ENCODE results near the gene MKX. TPM values are rescaled to one million over a fixed set of nuclear protein-coding genes. Genes with fewer than 3 reads are reported as not detected.

The MKX gene
- total RNA-seq, 2 donors from 2014 or later, result 0.22 to 0.63 TPM

DNA sequence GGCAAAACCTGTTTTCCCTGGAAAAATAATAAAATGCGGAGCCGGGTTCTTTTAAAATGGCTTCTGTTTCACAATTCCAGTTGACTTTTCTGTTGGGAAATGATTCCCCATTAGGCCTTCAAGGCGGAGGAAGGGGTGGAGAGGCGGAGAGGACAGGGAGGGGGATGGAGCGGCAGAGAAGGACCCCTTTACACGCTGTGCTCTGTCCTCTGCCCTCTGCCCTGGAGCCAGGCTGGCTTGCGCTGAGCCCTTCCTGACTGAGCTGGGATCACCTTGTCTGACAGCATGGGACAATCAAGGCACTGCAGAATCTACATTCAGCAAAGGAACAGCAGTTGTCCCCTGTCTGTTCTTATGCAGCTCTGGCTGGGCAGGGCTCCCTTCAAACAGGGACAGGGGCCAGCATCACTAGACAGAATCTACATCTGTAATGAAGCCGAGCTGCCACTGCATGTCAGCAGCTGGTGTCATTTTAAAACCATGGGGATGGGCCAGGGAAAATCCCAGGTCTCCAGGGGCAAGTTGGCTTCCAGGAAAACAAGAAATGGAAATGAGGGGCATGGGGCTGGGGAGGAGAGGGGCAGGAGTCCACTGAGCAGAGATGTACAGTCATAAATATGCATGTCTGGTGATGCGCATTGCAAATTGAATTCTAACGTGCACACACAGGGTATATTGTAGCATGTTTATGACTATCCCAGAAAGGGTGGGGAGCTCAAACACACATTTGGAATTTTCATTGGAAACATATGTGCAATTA lies 120.0 kb downstream of the MKX start:
- TF ChIP-seq, protein P1, sequence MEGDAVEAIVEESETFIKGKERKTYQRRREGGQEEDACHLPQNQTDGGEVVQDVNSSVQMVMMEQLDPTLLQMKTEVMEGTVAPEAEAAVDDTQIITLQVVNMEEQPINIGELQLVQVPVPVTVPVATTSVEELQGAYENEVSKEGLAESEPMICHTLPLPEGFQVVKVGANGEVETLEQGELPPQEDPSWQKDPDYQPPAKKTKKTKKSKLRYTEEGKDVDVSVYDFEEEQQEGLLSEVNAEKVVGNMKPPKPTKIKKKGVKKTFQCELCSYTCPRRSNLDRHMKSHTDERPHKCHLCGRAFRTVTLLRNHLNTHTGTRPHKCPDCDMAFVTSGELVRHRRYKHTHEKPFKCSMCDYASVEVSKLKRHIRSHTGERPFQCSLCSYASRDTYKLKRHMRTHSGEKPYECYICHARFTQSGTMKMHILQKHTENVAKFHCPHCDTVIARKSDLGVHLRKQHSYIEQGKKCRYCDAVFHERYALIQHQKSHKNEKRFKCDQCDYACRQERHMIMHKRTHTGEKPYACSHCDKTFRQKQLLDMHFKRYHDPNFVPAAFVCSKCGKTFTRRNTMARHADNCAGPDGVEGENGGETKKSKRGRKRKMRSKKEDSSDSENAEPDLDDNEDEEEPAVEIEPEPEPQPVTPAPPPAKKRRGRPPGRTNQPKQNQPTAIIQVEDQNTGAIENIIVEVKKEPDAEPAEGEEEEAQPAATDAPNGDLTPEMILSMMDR (IDR thresholded peaks at IDR 0.05), result no peak
- Histone ChIP-seq H3K27me3 (no peaks in the 10 kb centered on the region), H3K36me3 (no peaks in the 10 kb centered on the region), H3K9me3 (no peaks in the 10 kb centered on the region), H3K4me3 (no peak overlapping the region), H3K27ac (no peak overlapping the region), H3K4me1 (no peaks in the 10 kb centered on the region)
- no peak for DNase-seq (ENCODE audit: low spot score)

DNA sequence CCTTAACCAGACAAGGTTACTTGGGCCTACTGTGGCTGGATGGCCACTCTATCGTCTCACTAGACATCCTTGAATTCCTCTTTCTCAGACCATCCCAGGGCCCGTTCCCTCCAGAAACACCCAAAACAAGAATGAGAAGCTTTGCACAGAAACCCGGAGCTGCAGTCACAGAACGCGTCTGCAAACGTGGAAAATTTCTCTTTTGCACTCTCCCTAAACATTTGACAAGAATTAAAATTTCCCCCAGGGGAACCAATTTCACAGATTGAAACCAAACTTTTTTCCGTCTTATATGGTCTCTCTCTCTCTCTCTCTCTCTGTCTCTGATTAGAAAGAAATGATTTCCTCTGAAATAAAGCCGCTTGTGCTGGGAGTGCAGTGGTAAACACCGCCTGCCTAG lies 120.7 kb downstream of the MKX start:
- Histone ChIP-seq H3K36me3 (no peaks in the 10 kb centered on the region), H3K27me3 (no peaks in the 10 kb centered on the region), H3K9me3 (no peaks in the 10 kb centered on the region), H3K4me3 (no peak overlapping the region), H3K4me1 (no peaks in the 10 kb centered on the region), H3K27ac (no peak overlapping the region)
- TF ChIP-seq, protein P1 (IDR thresholded peaks at IDR 0.05), result no peak
- DNase-seq (ENCODE audit: low spot score), result no peak

Other genes starting within 250 kb of the MKX start
- gene RAB18, start 241.5 kb downstream of the MKX start, total RNA-seq, result 10 to 100 TPM; 31.1 to 50.4 TPM